Progenitor cell of endocrine pancreas (in vitro differentiated cells): Measurements from ENCODE around the gene ZNF174. TPM values are rescaled to one million over a fixed set of nuclear protein-coding genes. Genes with fewer than 3 reads are reported as not detected.

Source experiments
- DNase-seq: peaks from one replicate; pipeline ENCODE4 v3.0.0; 2021; ENCODE audit warnings: low spot score; ENCODE audit not compliant: unreplicated experiment
- H3K27ac Mint-ChIP-seq: 2 replicates; pipeline ENCODE4 v1.8.0; 2021; ENCODE audit warnings: mild to moderate bottlenecking, moderate library complexity, mixed read lengths
- H3K27me3 Mint-ChIP-seq: 2 replicates; pipeline ENCODE4 v1.8.0; 2021; ENCODE audit warnings: mixed read lengths
- H3K36me3 Mint-ChIP-seq: 2 replicates; pipeline ENCODE4 v1.8.0; 2022; ENCODE audit warnings: mixed read lengths; ENCODE audit not compliant: insufficient read depth
- H3K4me1 Mint-ChIP-seq: 2 replicates; pipeline ENCODE4 v1.8.0; 2021; ENCODE audit warnings: low read depth, mixed read lengths
- H3K4me3 Mint-ChIP-seq: 2 replicates; pipeline ENCODE4 v1.8.0; 2021; ENCODE audit warnings: low read depth, mild to moderate bottlenecking, moderate library complexity, mixed read lengths
- H3K9me3 Mint-ChIP-seq: 2 replicates; pipeline ENCODE4 v1.8.0; 2021; ENCODE audit warnings: low read depth, mixed read lengths
- long read RNA-seq: library from polyadenylated mRNA; unstranded; transcript quantifications from one replicate; pipeline ENCODE4 v2.0.0, GENCODE V29; 2020
- total RNA-seq: library from RNA; stranded (reverse); gene quantifications from 2 replicates; pipeline ENCODE4 v1.2.1, GENCODE V29; 2021
- TF ChIP-seq, protein P1 (sequence below): fragments of 200-600 bp; sonication (generic); IDR thresholded peaks from one replicate; pipeline ENCODE4 v1.5.0; 2021; ENCODE audit warnings: antibody characterized with exemption, mild to moderate bottlenecking; ENCODE audit not compliant: unreplicated experiment

Gene ZNF174
- 13.5 and 13.6 TPM in 2 replicates for total RNA-seq
- long read RNA-seq, transcript ZNF174-201 (3 exons, 2,260 nt), result major isoform, 10 of 17 reads
- long read RNA-seq, partial matches to known transcripts, result 0 of 17 reads
- long read RNA-seq, other reads (novel, unspliced or antisense), result 3 of 17 reads

DNA sequence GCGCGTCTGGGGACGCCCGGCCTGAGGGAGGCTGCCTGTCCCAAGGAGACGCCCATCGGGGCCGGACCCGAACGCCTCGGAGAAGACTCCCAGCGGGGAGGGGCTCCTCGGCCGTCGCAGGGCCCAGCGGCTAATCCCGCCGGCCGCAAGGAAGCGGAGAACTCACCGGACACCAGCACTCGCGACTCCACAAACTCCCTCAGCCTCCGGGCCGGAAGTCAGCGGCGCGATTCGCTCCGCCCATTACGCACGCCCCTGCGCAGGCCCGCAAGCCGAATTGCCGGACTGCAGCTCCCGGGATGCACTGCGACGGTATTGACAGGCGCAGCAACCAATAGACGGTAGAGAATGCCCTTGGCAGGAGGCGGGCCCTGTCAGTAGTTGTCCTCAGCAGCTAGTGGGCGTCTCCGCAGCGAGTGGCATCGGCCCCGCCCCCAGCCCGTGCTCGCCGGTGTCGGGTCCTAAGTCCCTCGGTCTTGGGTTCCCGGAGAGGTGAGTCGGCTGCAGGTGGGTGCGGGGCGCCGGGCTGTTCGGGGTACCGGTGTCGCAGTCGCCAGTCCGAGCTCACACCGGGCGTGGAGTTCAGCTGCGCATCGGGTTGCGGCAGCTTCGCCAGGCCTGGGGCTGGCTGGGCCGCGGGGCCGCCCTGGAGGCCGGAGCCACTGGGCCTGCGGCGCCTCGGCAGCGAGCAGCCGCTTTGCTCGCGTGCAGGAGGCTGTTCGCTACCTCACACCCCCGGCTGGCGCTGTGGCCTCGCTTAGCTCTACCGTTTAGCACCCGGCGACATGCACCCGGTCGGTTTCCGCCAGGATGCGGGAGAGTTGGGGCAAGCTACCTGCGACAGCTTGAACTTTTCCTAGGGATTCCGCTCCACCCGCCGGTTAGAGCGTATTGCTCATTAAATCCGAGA, at the start of gene ZNF174, which contains the start of gene ZSCAN32:
Gene ZNF174 (plus strand): TSS at position 437 of the 910 bp plus-strand sequence. CDS start 790 bp downstream, outside the sequence.
Gene ZSCAN32 (minus strand): TSS at position 226 of the 910 bp plus-strand sequence. CDS start 3,447 bp downstream, outside the sequence.
- peak within 1 kb of the TSS; percentile 85 for H3K4me3 Mint-ChIP-seq
- peak; percentile 98 for DNase-seq
- H3K9me3 Mint-ChIP-seq, result peaks cover 36% of the 10 kb centered on the region
- peaks cover 61% of the 10 kb centered on the region for H3K36me3 Mint-ChIP-seq
- H3K4me1 Mint-ChIP-seq, result peaks cover 12% of the 10 kb centered on the region
- H3K27me3 Mint-ChIP-seq, result no peaks in the 10 kb centered on the region
- TF ChIP-seq, protein P1, sequence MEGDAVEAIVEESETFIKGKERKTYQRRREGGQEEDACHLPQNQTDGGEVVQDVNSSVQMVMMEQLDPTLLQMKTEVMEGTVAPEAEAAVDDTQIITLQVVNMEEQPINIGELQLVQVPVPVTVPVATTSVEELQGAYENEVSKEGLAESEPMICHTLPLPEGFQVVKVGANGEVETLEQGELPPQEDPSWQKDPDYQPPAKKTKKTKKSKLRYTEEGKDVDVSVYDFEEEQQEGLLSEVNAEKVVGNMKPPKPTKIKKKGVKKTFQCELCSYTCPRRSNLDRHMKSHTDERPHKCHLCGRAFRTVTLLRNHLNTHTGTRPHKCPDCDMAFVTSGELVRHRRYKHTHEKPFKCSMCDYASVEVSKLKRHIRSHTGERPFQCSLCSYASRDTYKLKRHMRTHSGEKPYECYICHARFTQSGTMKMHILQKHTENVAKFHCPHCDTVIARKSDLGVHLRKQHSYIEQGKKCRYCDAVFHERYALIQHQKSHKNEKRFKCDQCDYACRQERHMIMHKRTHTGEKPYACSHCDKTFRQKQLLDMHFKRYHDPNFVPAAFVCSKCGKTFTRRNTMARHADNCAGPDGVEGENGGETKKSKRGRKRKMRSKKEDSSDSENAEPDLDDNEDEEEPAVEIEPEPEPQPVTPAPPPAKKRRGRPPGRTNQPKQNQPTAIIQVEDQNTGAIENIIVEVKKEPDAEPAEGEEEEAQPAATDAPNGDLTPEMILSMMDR, result no peak
- H3K27ac Mint-ChIP-seq, result peak within 1 kb of the TSS; percentile 96

DNA sequence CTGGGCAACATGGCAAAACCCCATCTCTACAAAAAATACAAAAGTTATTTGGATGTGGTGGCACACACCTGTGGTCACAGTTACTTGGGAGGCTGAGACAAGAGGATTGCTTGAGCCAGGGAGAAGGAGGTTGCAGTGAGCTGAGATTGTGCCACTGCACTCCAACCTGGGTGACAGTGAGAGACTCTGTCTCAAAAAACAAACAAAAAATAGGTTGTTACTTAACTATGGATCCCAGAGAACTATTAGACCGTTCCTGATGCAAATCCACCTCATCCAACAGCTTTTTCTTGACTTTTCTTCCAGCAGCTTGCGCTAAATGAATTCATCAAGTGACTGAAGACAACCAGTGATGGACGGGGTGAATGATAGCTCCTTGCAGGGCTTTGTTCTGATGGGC, 45.4 kb upstream of the ZNF174 start, which contains the start of gene OR2C1:
Gene OR2C1 (plus strand): TSS at position 301 of the 400 bp plus-strand sequence. CDS start 52 bp downstream, at position 353.
- Mint-ChIP-seq H3K4me1 (no peaks in the 10 kb centered on the region), H3K4me3 (no peak within 1 kb of the TSS), H3K36me3 (peaks cover 2% of the 10 kb centered on the region), H3K27ac (no peak within 1 kb of the TSS), H3K27me3 (peaks cover 11% of the 10 kb centered on the region), H3K9me3 (peaks cover 22% of the 10 kb centered on the region)
- TF ChIP-seq, protein P1, result no peak
- no peak for DNase-seq

- Mint-ChIP-seq H3K9me3 (peaks cover 22% of the 10 kb centered on the region), H3K4me3 (no peak overlapping the region), H3K4me1 (no peaks in the 10 kb centered on the region), H3K27me3 (peaks cover 14% of the 10 kb centered on the region), H3K36me3 (peaks cover 2% of the 10 kb centered on the region), H3K27ac (no peak overlapping the region)
- DNase-seq, result no peak
- TF ChIP-seq, protein P1, result no peak
These were observed 44.9 kb upstream of the ZNF174 start for GRCh38 chr16:3356118-3356517.

- Mint-ChIP-seq H3K27ac (no peak overlapping the region), H3K36me3 (peaks cover 2% of the 10 kb centered on the region), H3K4me3 (no peak overlapping the region), H3K4me1 (no peaks in the 10 kb centered on the region), H3K27me3 (peaks cover 14% of the 10 kb centered on the region), H3K9me3 (peaks cover 25% of the 10 kb centered on the region)
- TF ChIP-seq, protein P1, result no peak
- DNase-seq, result no peak
These were observed 42.1 kb upstream of the ZNF174 start for GRCh38 chr16:3358871-3359270.

DNA sequence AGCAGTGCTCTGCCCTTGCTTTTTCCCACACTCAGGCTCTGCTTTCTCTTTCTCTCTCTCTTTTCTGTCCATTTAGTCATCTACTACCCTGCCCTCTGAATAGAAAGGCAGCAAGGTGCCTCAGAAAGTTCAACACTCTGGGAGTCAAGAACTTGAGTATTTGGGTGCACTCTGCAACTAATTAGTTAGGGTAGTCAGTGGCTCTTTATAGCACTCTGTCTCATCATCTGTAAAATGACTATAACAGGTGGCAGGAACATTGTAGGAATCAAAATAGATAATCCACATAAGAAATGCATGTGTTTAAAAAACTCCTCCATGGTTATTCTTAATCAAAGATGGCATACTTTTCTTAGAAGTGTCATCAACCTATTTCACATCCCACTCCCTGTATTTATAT, 38.1 kb upstream of the ZNF174 start:
- Mint-ChIP-seq H3K27me3 (peaks cover 10% of the 10 kb centered on the region), H3K4me1 (no peaks in the 10 kb centered on the region), H3K9me3 (peaks cover 17% of the 10 kb centered on the region), H3K4me3 (no peak overlapping the region), H3K27ac (no peak overlapping the region), H3K36me3 (no peaks in the 10 kb centered on the region)
- TF ChIP-seq, protein P1, result no peak
- no peak for DNase-seq
